ENCODE data around the gene SAMD11.

DNA sequence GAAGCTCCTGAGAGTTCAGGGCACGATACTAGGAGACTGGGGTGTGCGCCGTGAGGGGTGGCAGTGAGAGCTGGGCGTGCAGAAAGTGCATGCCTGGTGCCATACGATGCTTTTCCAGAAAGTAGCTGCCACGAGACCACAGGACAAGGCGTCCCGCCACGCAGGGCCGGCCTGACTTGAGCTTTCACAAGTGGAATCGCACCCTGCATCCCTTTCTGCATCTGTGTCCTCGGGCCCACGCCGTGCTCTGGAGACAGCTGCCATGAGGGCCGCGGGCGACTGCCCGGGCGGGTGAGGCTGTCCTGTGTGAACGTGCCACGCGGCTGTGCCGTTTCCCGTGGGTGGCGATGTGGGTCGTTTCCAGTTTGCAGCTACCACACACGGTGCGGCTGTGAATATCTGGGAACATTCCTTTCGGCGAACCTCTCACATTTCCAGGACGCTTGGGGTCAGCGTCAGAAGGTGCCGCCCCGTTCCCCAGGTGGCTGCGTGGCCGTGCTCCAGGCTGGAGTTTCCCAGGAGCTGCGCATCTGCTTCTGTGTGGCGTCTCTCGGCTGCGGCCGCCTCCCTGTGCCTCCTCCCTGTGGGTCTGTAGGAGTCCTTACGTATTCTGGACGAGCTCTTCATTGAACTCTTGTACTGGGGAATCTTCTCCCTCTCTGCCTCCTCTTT, 59.2 kb downstream of the SAMD11 start:
- TF ChIP-seq, protein P1, sequence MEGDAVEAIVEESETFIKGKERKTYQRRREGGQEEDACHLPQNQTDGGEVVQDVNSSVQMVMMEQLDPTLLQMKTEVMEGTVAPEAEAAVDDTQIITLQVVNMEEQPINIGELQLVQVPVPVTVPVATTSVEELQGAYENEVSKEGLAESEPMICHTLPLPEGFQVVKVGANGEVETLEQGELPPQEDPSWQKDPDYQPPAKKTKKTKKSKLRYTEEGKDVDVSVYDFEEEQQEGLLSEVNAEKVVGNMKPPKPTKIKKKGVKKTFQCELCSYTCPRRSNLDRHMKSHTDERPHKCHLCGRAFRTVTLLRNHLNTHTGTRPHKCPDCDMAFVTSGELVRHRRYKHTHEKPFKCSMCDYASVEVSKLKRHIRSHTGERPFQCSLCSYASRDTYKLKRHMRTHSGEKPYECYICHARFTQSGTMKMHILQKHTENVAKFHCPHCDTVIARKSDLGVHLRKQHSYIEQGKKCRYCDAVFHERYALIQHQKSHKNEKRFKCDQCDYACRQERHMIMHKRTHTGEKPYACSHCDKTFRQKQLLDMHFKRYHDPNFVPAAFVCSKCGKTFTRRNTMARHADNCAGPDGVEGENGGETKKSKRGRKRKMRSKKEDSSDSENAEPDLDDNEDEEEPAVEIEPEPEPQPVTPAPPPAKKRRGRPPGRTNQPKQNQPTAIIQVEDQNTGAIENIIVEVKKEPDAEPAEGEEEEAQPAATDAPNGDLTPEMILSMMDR (IDR thresholded peaks at IDR 0.05; ENCODE audit: low read depth, low read length, poor library complexity, severe bottlenecking), result no peak
- TF ChIP-seq EZH2phosphoT487 (IDR thresholded peaks at IDR 0.05; ENCODE audit: borderline replicate concordance, low read length), result no peak
